Esophagus muscularis mucosa (tissue), 4 donors: Measurements from ENCODE around the gene AP2A1. TPM values are rescaled to one million over a fixed set of nuclear protein-coding genes. Genes with fewer than 3 reads are reported as not detected.

Experiments
- DNase-seq: peaks from one replicate; pipeline ENCODE4 v3.0.0-alpha.2; 2017; ENCODE audit errors: extremely low spot score
- H3K27ac ChIP-seq, 4 donors: fragments of 200-600 bp; sonication (generic); replicated peaks in 1 of 4; 1 replicate in 3 of 4; 2 replicates in 1 of 4; pipeline ENCODE4 v1.5.1; 2016 to 2019; ENCODE audit warnings: mild to moderate bottlenecking in 1 of 4
- H3K27me3 ChIP-seq, 4 donors: fragments of 200-600 bp; sonication (generic); one replicate each; pipeline versions ENCODE4 v1.5.1 to v1.6.0; 2016 to 2019
- H3K36me3 ChIP-seq, 4 donors: fragments of 200-600 bp; sonication (generic); one replicate each; pipeline ENCODE4 v1.5.1; 2016 to 2019
- H3K4me1 ChIP-seq, 4 donors: fragments of 200-600 bp; sonication (generic); one replicate each; pipeline ENCODE4 v1.5.1; 2016 to 2019
- H3K4me3 ChIP-seq, 4 donors: fragments of 200-600 bp; sonication (generic); 1 replicate in 2 of 4; 2 replicates in 2 of 4; pipeline ENCODE4 v1.5.1; 2016 to 2019; ENCODE audit warnings: mild to moderate bottlenecking in 4 of 4, moderate library complexity in 1 of 4
- H3K9me3 ChIP-seq, 4 donors: fragments of 200-600 bp; sonication (generic); 1 replicate in 3 of 4; 2 replicates in 1 of 4; pipeline ENCODE4 v1.5.1; 2016 to 2019
- EP300 ChIP-seq: sonication (generic); formaldehyde crosslinking; IDR thresholded peaks from one replicate; pipeline ENCODE4 v1.6.1; 2017; ENCODE audit warnings: antibody characterized with exemption
- POLR2A ChIP-seq: fragments of 450-650 bp; IDR thresholded peaks from one replicate; pipeline ENCODE4 v1.6.1; 2017; ENCODE audit warnings: antibody characterized with exemption, moderate library complexity, mild to moderate bottlenecking, low read depth
- POLR2AphosphoS5 ChIP-seq, 2 donors: sonication (generic); formaldehyde crosslinking; IDR thresholded peaks; one replicate each; pipeline ENCODE4 v1.6.1; 2017; ENCODE audit warnings: antibody characterized with exemption in 2 of 2
- WGBS: methylation state at CpG from one replicate; pipeline ENCODE4 v1.1.5; 2018; 5-methylcytosine and 5-hydroxymethylcytosine counted together
- intact Hi-C: fragments of 100-400 bp; cut with DNase I; formaldehyde crosslinking; loops from one replicate; pipeline ENCODE4 v1.15.1; 2023
- total RNA-seq, 4 donors: library from RNA; depleted of rRNA; stranded (reverse); fragments of >200 nt; gene quantifications; one replicate each; pipeline versions ENCODE4 v1.1.0 to v1.2.1, GENCODE V29; 2016
- TF ChIP-seq, protein P1 (sequence below), 3 experiments: fragments of 200-600 bp in 2 of 3; fragments of 450-650 bp in 1 of 3; sonication (generic) in 2 of 3; IDR thresholded peaks; one replicate each; pipeline ENCODE4 v1.5.1; 2017 to 2019; ENCODE audit warnings: antibody characterized with exemption in 3 of 3, mild to moderate bottlenecking in 2 of 3, moderate library complexity in 1 of 3

AP2A1 gene
- total RNA-seq, 4 donors from 2014 or later, result 56.9 to 114 (median 87.8) TPM

DNA sequence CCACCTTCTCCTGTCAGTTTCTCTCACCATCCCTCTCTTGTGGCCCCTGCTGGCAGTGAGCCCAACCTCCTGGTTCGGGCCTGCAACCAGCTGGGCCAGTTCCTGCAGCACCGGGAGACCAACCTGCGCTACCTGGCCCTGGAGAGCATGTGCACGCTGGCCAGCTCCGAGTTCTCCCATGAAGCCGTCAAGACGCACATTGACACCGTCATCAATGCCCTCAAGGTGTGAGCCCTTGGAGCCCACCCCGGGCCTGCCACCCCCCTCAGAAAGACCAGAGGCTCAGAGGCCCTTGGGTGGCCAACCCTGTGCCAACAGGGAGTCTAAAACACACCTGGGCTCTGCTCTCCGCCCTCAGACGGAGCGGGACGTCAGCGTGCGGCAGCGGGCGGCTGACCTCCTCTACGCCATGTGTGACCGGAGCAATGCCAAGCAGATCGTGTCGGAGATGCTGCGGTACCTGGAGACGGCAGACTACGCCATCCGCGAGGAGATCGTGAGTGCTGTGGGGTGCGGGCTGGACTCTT, 32.5 kb downstream of the AP2A1 start:
- Histone ChIP-seq H3K27me3 (no peaks in the 10 kb centered on the region), H3K36me3 (peaks cover 66 to 98% (median 95%) of the 10 kb centered on the region in 4 donors), H3K4me1 (peaks cover 13 to 25% (median 22%) of the 10 kb centered on the region in 4 donors), H3K27ac (no peak overlapping the region), H3K9me3 (no peaks in the 10 kb centered on the region), H3K4me3 (no peak overlapping the region)
- intact Hi-C loops, result no loop called here
- DNase-seq, result no peak
- TF ChIP-seq, protein P1, sequence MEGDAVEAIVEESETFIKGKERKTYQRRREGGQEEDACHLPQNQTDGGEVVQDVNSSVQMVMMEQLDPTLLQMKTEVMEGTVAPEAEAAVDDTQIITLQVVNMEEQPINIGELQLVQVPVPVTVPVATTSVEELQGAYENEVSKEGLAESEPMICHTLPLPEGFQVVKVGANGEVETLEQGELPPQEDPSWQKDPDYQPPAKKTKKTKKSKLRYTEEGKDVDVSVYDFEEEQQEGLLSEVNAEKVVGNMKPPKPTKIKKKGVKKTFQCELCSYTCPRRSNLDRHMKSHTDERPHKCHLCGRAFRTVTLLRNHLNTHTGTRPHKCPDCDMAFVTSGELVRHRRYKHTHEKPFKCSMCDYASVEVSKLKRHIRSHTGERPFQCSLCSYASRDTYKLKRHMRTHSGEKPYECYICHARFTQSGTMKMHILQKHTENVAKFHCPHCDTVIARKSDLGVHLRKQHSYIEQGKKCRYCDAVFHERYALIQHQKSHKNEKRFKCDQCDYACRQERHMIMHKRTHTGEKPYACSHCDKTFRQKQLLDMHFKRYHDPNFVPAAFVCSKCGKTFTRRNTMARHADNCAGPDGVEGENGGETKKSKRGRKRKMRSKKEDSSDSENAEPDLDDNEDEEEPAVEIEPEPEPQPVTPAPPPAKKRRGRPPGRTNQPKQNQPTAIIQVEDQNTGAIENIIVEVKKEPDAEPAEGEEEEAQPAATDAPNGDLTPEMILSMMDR (IDR thresholded peaks at IDR 0.05), result no peak
- TF ChIP-seq POLR2AphosphoS5 (IDR thresholded peaks at IDR 0.05) (no peak), POLR2A (no peak), EP300 (no peak)
- WGBS, result 91% methylated on average over 23 of the region's 28 CpGs

DNA sequence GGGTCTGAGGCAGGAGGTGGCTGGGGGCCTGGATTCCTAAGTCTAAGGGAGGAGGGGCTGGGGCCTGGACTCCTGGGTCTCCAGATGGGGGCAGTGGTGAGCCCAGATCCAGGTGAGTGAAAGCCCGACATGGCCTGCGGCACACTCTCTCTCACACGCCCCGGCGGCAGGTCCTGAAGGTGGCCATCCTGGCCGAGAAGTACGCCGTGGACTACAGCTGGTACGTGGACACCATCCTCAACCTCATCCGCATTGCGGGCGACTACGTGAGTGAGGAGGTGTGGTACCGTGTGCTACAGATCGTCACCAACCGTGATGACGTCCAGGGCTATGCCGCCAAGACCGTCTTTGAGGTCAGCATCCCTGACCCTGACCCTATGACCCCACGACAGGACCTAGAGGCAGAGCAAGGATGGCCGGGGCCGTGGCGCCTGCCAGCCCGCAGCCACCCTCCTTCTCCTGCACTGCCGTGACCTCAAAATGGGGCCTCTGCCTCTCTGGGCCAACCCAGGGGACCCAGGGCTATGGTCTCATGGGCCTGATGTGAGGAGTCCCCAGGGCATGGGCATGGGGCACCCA, 33.1 kb downstream of the AP2A1 start:
- Histone ChIP-seq H3K27ac (no peak overlapping the region), H3K4me3 (no peak overlapping the region), H3K4me1 (peaks cover 13 to 25% (median 22%) of the 10 kb centered on the region in 4 donors), H3K36me3 (peaks cover 61 to 98% (median 94%) of the 10 kb centered on the region in 4 donors), H3K9me3 (no peaks in the 10 kb centered on the region), H3K27me3 (no peaks in the 10 kb centered on the region)
- intact Hi-C loops, result loop anchor here (5.0 kb wide), 1 partner anchor 33 kb away; the partner anchor contains the start of gene AP2A1
- TF ChIP-seq, protein P1 (IDR thresholded peaks at IDR 0.05), result peak in 1 of 3 experiments; percentile 17
- TF ChIP-seq POLR2AphosphoS5 (IDR thresholded peaks at IDR 0.05), result no peak
- 86% methylated on average over 13 of the region's 25 CpGs for WGBS
- no peak for DNase-seq

DNA sequence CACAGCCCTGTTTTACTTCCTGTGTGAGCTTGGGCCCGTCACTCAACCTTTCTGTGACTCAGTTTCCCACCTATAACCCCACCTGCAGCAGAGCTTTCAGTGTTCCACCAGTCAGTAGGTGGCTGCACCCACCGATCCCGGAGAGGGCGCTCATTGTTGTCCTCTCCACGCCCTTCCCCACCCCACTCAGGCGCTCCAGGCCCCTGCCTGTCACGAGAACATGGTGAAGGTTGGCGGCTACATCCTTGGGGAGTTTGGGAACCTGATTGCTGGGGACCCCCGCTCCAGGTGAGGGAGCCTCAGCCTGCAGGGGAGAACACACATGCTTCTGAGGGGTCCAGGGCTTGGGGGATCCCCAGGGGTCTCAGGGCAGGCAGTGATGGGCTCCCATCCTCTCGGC, 34.0 kb downstream of the AP2A1 start:
- H3K36me3 ChIP-seq, result peaks cover 53 to 98% (median 94%) of the 10 kb centered on the region in 4 donors
- TF ChIP-seq, protein P1 (IDR thresholded peaks at IDR 0.05), result no peak
- no peak for TF ChIP-seq EP300
- no peak for TF ChIP-seq POLR2A
- no peak for DNase-seq
- 94% methylated on average over 10 of the region's 10 CpGs for WGBS
- H3K27ac ChIP-seq, result no peak overlapping the region
- no peak overlapping the region for H3K4me3 ChIP-seq
- no peaks in the 10 kb centered on the region for H3K27me3 ChIP-seq
- H3K4me1 ChIP-seq, result peaks cover 13 to 32% (median 22%) of the 10 kb centered on the region in 4 donors
- intact Hi-C loops, result loop anchor here (5.0 kb wide), 1 partner anchor 33 kb away; the partner anchor contains the start of gene AP2A1
- no peaks in the 10 kb centered on the region for H3K9me3 ChIP-seq

DNA sequence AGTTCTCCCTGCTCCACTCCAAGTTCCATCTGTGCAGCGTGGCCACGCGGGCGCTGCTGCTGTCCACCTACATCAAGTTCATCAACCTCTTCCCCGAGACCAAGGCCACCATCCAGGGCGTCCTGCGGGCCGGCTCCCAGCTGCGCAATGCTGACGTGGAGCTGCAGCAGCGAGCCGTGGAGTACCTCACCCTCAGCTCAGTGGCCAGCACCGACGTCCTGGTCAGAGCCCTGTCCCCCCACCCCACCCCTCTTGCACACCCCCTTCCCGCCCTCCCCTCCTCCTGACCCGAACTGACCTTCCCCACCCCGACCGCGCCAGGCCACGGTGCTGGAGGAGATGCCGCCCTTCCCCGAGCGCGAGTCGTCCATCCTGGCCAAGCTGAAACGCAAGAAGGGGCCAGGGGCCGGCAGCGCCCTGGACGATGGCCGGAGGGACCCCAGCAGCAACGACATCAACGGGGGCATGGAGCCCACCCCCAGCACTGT, 34.6 kb downstream of the AP2A1 start:
- Histone ChIP-seq H3K27ac (peak overlapping the region; percentile 61 to 76 (median 70)), H3K27me3 (no peaks in the 10 kb centered on the region), H3K9me3 (no peaks in the 10 kb centered on the region), H3K36me3 (peaks cover 50 to 97% (median 94%) of the 10 kb centered on the region in 4 donors), H3K4me3 (peak overlapping the region; percentile 43 to 58 (median 52)), H3K4me1 (peaks cover 13 to 32% (median 22%) of the 10 kb centered on the region in 4 donors)
- WGBS, result 68% methylated on average over 20 of the region's 32 CpGs
- TF ChIP-seq EP300 (no peak), POLR2AphosphoS5 (IDR thresholded peaks at IDR 0.05) (no peak), POLR2A (no peak)
- TF ChIP-seq, protein P1 (IDR thresholded peaks at IDR 0.05), result no peak
- DNase-seq, result no peak
- intact Hi-C loops, result loop anchor here (5.0 kb wide), 1 partner anchor 34 kb away; the partner anchor contains the start of gene AP2A1
